Measurements from ENCODE around the gene DRAXIN. TPM values are rescaled to one million over a fixed set of nuclear protein-coding genes. Genes with fewer than 3 reads are reported as not detected.

DRAXIN gene
- total and polyA plus RNA-seq, 2 donors (not counting 3 experiments of a cell fraction or from before 2014, with no cell fraction given) = 0.44 to 3.2 TPM

- TF ChIP-seq MAX (IDR thresholded peaks at IDR 0.05; ENCODE audit: insufficient read depth, insufficient read length) (no peak), POLR2A (IDR thresholded peaks at IDR 0.05; ENCODE audit: low read depth, low read length) (no peak), CTCF (IDR thresholded peaks at IDR 0.05; ENCODE audit: extremely low read depth in 1 of 2, insufficient read depth in 1 of 2, low read depth in 1 of 2, low read length in 2 of 2) (peak; percentile 72 to 84)
- POLR2A ChIA-PET = interaction anchor here (1.2 kb wide), 1 partner anchor 609 kb away, joined by 3 read pairs; no protein-coding TSS in a partner anchor
- no peaks in the 10 kb centered on the region for H3K36me3 ChIP-seq (ENCODE audit: control insufficient read depth in 2 of 2, extremely low read depth in 1 of 2, insufficient read depth in 2 of 2, low read length in 2 of 2)
- dilution Hi-C loops (cut with MboI; ENCODE audit: extremely low pct_ligation_motif_present, low sequenced_read_pairs) = no loop called here
- H3K9ac ChIP-seq (replicated peaks; ENCODE audit: extremely low read depth, insufficient read depth, low read length) = no peak overlapping the region
- H3K27me3 ChIP-seq (ENCODE audit: control insufficient read depth in 2 of 2, insufficient read depth in 2 of 2, low read length in 2 of 2) = no peaks in the 10 kb centered on the region
- H3K9me3 ChIP-seq (replicated peaks; ENCODE audit: control insufficient read depth, insufficient read depth, low read length) = no peaks in the 10 kb centered on the region
- intact Hi-C loops (cut with micrococcal nuclease) = no loop called here
- H3K9me1 ChIP-seq (replicated peaks; ENCODE audit: control insufficient read depth, extremely low read depth, insufficient read depth, low read length) = no peaks in the 10 kb centered on the region
- CTCF ChIA-PET = interaction anchor here (0.6 to 12.8 kb wide), 50 partner anchors 8 to 644 kb away, joined by 3 to 373 read pairs (median 4); partner anchors contain the start of genes AGTRAP, ANGPTL7, EXOSC10 and FBXO2
- H3K4me3 ChIP-seq (replicated peaks in 1 of 3; ENCODE audit: insufficient read depth in 1 of 3, low read depth in 1 of 3, low read length in 3 of 3) = no peak overlapping the region
- H2AFZ ChIP-seq (ENCODE audit: low read depth, low read length) = no peak overlapping the region
- BruUV-seq (replicated peaks) = no TSS peak
- no peaks in the 10 kb centered on the region for H3K4me1 ChIP-seq (ENCODE audit: control insufficient read depth, extremely low read depth, insufficient read depth, low read length)
- no peaks in the 10 kb centered on the region for H4K20me1 ChIP-seq (replicated peaks; ENCODE audit: control insufficient read depth, extremely low read depth, insufficient read depth, low read length)
- no peak overlapping the region for H3K27ac ChIP-seq (ENCODE audit: insufficient read depth, low read depth, low read length)
- no peak overlapping the region for H3K4me2 ChIP-seq (ENCODE audit: insufficient read depth, low read length)
- H3K79me2 ChIP-seq (ENCODE audit: control insufficient read depth, insufficient read depth, low read length) = no peaks in the 10 kb centered on the region
- DNase-seq (ENCODE audit: low read depth, low spot score) (peak; percentile 64), FAIRE-seq (peak; percentile 94)
Measured at GRCh38 chr1:11645670-11646265, 45.7 kb upstream of the DRAXIN start.

GRCh38 chr1:11646317-11646716 is 45.2 kb upstream of the DRAXIN start:
- H3K79me2 ChIP-seq (ENCODE audit: control insufficient read depth, insufficient read depth, low read length) = no peaks in the 10 kb centered on the region
- H3K4me2 ChIP-seq (ENCODE audit: insufficient read depth, low read length) = no peak overlapping the region
- H3K36me3 ChIP-seq (ENCODE audit: control insufficient read depth in 2 of 2, extremely low read depth in 1 of 2, insufficient read depth in 2 of 2, low read length in 2 of 2) = no peaks in the 10 kb centered on the region
- intact Hi-C loops (cut with micrococcal nuclease) = no loop called here
- no peaks in the 10 kb centered on the region for H3K9me3 ChIP-seq (replicated peaks; ENCODE audit: control insufficient read depth, insufficient read depth, low read length)
- TF ChIP-seq MYC (IDR thresholded peaks at IDR 0.05; ENCODE audit: low read depth, low read length) (no peak), EZH2 (IDR thresholded peaks at IDR 0.05; ENCODE audit: borderline replicate concordance, low read depth, low read length, severe bottlenecking) (no peak), FOS (IDR thresholded peaks at IDR 0.05; ENCODE audit: borderline replicate concordance, insufficient read depth, low read length) (no peak), GATA2 (IDR thresholded peaks at IDR 0.05; ENCODE audit: insufficient read depth, insufficient read length, low read depth, low read length) (no peak), POLR2A (IDR thresholded peaks at IDR 0.05; ENCODE audit: low read depth, low read length) (no peak), POLR2AphosphoS5 (IDR thresholded peaks at IDR 0.05; ENCODE audit: insufficient read depth, low read depth, low read length) (no peak), CTCF (IDR thresholded peaks at IDR 0.05; ENCODE audit: extremely low read depth in 1 of 2, insufficient read depth in 1 of 2, low read depth in 1 of 2, low read length in 2 of 2) (no peak), MAX (IDR thresholded peaks at IDR 0.05; ENCODE audit: insufficient read depth, insufficient read length) (no peak), JUN (IDR thresholded peaks at IDR 0.05; ENCODE audit: borderline replicate concordance, insufficient read depth, insufficient read length, low read depth) (no peak)
- FAIRE-seq (no peak), DNase-seq (ENCODE audit: low read depth, low spot score) (no peak)
- no peaks in the 10 kb centered on the region for H3K27me3 ChIP-seq (ENCODE audit: control insufficient read depth in 2 of 2, insufficient read depth in 2 of 2, low read length in 2 of 2)
- H3K9ac ChIP-seq (replicated peaks; ENCODE audit: extremely low read depth, insufficient read depth, low read length) = no peak overlapping the region
- dilution Hi-C loops (cut with MboI; ENCODE audit: extremely low pct_ligation_motif_present, low sequenced_read_pairs) = no loop called here
- H3K4me1 ChIP-seq (ENCODE audit: control insufficient read depth, extremely low read depth, insufficient read depth, low read length) = no peaks in the 10 kb centered on the region
- H3K27ac ChIP-seq (ENCODE audit: insufficient read depth, low read depth, low read length) = no peak overlapping the region
- ChIA-PET CTCF (interaction anchor here (0.6 to 12.8 kb wide), 43 partner anchors 7 to 645 kb away, joined by 3 to 373 read pairs (median 5); partner anchors contain the start of genes AGTRAP, EXOSC10, FBXO2 and FBXO44), POLR2A (interaction anchor here (1.2 kb wide), 1 partner anchor 609 kb away, joined by 3 read pairs; no protein-coding TSS in a partner anchor)
- H4K20me1 ChIP-seq (replicated peaks; ENCODE audit: control insufficient read depth, extremely low read depth, insufficient read depth, low read length) = no peaks in the 10 kb centered on the region
- no peak overlapping the region for H2AFZ ChIP-seq (ENCODE audit: low read depth, low read length)
- no TSS peak for BruUV-seq (replicated peaks)
- no peaks in the 10 kb centered on the region for H3K9me1 ChIP-seq (replicated peaks; ENCODE audit: control insufficient read depth, extremely low read depth, insufficient read depth, low read length)
- H3K4me3 ChIP-seq (replicated peaks in 1 of 3; ENCODE audit: insufficient read depth in 1 of 3, low read depth in 1 of 3, low read length in 3 of 3) = no peak overlapping the region
